Neural cell (in vitro differentiated cells): ENCODE measurements around the gene SAMD4A. TPM values are rescaled to one million over a fixed set of nuclear protein-coding genes. Genes with fewer than 3 reads are reported as not detected.

Experiments used
- H2AFZ ChIP-seq: fragments of 200-600, 300-800 bp; sonication (generic), shearing (Covaris generic); 2 replicates; pipeline ENCODE4 v1.6.0; 2014; ENCODE audit warnings: low read depth, mild to moderate bottlenecking, antibody characterized with exemption, low read length, moderate library complexity
- H3F3A ChIP-seq: fragments of 200-600 bp; shearing (Covaris generic); 2 replicates; pipeline ENCODE4 v1.6.1; 2016; ENCODE audit warnings: mild to moderate bottlenecking, moderate library complexity, mixed read lengths, antibody characterized with exemption, low read length; ENCODE audit not compliant: insufficient read depth, poor library complexity, severe bottlenecking
- H3K27ac ChIP-seq: fragments of 200-600, 300-800 bp; sonication (generic), shearing (Covaris generic); 2 replicates; pipeline ENCODE4 v1.5.1; 2014; ENCODE audit warnings: mild to moderate bottlenecking, low read length, moderate library complexity
- H3K27me3 ChIP-seq: fragments of 300-800, 200-600 bp; sonication (generic), shearing (Covaris generic); 2 replicates; pipeline ENCODE4 v1.6.0; 2014; ENCODE audit warnings: mild to moderate bottlenecking, low read depth, low read length, moderate library complexity; ENCODE audit not compliant: insufficient read depth
- H3K36me3 ChIP-seq: fragments of 300-800, 200-600 bp; sonication (generic), shearing (Covaris generic); 2 replicates; pipeline ENCODE4 v1.5.1; 2014; ENCODE audit warnings: mild to moderate bottlenecking, antibody characterized with exemption, low read length, moderate library complexity; ENCODE audit not compliant: insufficient read depth
- H3K4me2 ChIP-seq: fragments of 300-800, 200-600 bp; sonication (generic), shearing (Covaris generic); 2 replicates; pipeline ENCODE4 v1.6.0; 2014; ENCODE audit warnings: mild to moderate bottlenecking, low read length
- H3K4me3 ChIP-seq: fragments of 300-800, 200-600 bp; sonication (generic), shearing (Covaris generic); 2 replicates; pipeline ENCODE4 v1.5.1; 2014; ENCODE audit warnings: mild to moderate bottlenecking, low read length, moderate library complexity
- H3K79me2 ChIP-seq: fragments of 200-600 bp; shearing (Covaris generic); replicated peaks from 2 replicates; pipeline ENCODE4 v1.6.0; 2014; ENCODE audit warnings: mild to moderate bottlenecking, low read length, moderate library complexity; ENCODE audit not compliant: insufficient read depth
- H3K9ac ChIP-seq: fragments of 300-800, 200-600 bp; sonication (generic), shearing (Covaris generic); 2 replicates; pipeline ENCODE4 v1.6.1; 2016; ENCODE audit warnings: mild to moderate bottlenecking, low read length, mixed read lengths
- H3K9me2 ChIP-seq: fragments of 200-600 bp; shearing (Covaris generic); 2 replicates; pipeline ENCODE4 v1.6.1; 2016; ENCODE audit warnings: mild to moderate bottlenecking, low read length, mixed read lengths; ENCODE audit not compliant: insufficient read depth
- H3K9me3 ChIP-seq: fragments of 200-600, 300-800 bp; sonication (generic), shearing (Covaris generic); 2 replicates; pipeline ENCODE4 v1.6.1; 2016; ENCODE audit warnings: mild to moderate bottlenecking, mixed run types, low read length, moderate library complexity, mixed read lengths
- H4K20me1 ChIP-seq: fragments of 200-600 bp; shearing (Covaris generic); 2 replicates; pipeline ENCODE4 v1.6.1; 2016; ENCODE audit warnings: mild to moderate bottlenecking, mixed run types; ENCODE audit not compliant: insufficient read depth
- EP300 ChIP-seq: fragments of 450-650 bp; conservative IDR thresholded peaks from 2 replicates; pipeline ENCODE4 v1.6.1; 2014; ENCODE audit warnings: antibody characterized with exemption, mild to moderate bottlenecking, moderate library complexity; ENCODE audit not compliant: poor library complexity, severe bottlenecking
- EZH2 ChIP-seq: fragments of 200-600, 300-800 bp; shearing (Covaris generic), sonication (generic); IDR thresholded peaks from 2 replicates; pipeline ENCODE4 v1.6.1; 2014; ENCODE audit warnings: antibody characterized with exemption, low read length, borderline replicate concordance, mild to moderate bottlenecking; ENCODE audit not compliant: insufficient read depth, poor library complexity, severe bottlenecking
- MXI1 ChIP-seq: fragments of 450-650 bp; conservative IDR thresholded peaks from 2 replicates; pipeline ENCODE4 v1.6.1; 2014; ENCODE audit warnings: antibody characterized with exemption, mild to moderate bottlenecking; ENCODE audit not compliant: poor library complexity, severe bottlenecking
- POLR2AphosphoS5 ChIP-seq: IDR thresholded peaks from 2 replicates; pipeline ENCODE4 v1.6.1; 2012
- RAD21 ChIP-seq: fragments of 450-650 bp; conservative IDR thresholded peaks from 2 replicates; pipeline ENCODE4 v1.6.1; 2014; ENCODE audit warnings: antibody characterized with exemption, mild to moderate bottlenecking, moderate library complexity
- SMC3 ChIP-seq: fragments of 450-650 bp; conservative IDR thresholded peaks from 2 replicates; pipeline ENCODE4 v1.6.1; 2014; ENCODE audit warnings: antibody characterized with exemption, mild to moderate bottlenecking, moderate library complexity; ENCODE audit not compliant: poor library complexity
- TAF1 ChIP-seq: IDR thresholded peaks from 2 replicates; pipeline ENCODE4 v1.6.1; 2012; ENCODE audit warnings: low read depth
- polyA plus RNA-seq: library from polyadenylated mRNA; depleted of rRNA; stranded (reverse); fragments of >200 nt; gene quantifications from 2 replicates; pipeline ENCODE4 v1.2.3, GENCODE V29; 2014
- TF ChIP-seq, protein P1 (sequence below): fragments of 450-650 bp; IDR thresholded peaks from 2 replicates; pipeline ENCODE4 v1.5.1; 2014; ENCODE audit warnings: antibody characterized with exemption, mild to moderate bottlenecking, moderate library complexity; ENCODE audit not compliant: poor library complexity, severe bottlenecking
- TF ChIP-seq, protein P2 (sequence below): IDR thresholded peaks from 2 replicates; pipeline ENCODE4 v1.6.1; 2012; ENCODE audit warnings: borderline replicate concordance

SAMD4A gene
- polyA plus RNA-seq, 1 donor from 2014 or later, result 1.0 TPM

GRCh38 chr14:54687750-54688119 lies 120.8 kb downstream of the SAMD4A start:
- Histone ChIP-seq H3K36me3 (no peaks in the 10 kb centered on the region), H3K4me2 (no peak overlapping the region), H3K4me3 (no peak overlapping the region), H3F3A (no peaks in the 10 kb centered on the region), H3K27me3 (no peaks in the 10 kb centered on the region), H3K27ac (no peak overlapping the region), H3K9me2 (no peaks in the 10 kb centered on the region), H3K9ac (no peak overlapping the region), H2AFZ (no peak overlapping the region), H3K9me3 (no peaks in the 10 kb centered on the region), H4K20me1 (no peaks in the 10 kb centered on the region), H3K79me2 (no peaks in the 10 kb centered on the region)
- TF ChIP-seq RAD21, result no peak
- no peak for TF ChIP-seq EZH2
- TF ChIP-seq, protein P1, sequence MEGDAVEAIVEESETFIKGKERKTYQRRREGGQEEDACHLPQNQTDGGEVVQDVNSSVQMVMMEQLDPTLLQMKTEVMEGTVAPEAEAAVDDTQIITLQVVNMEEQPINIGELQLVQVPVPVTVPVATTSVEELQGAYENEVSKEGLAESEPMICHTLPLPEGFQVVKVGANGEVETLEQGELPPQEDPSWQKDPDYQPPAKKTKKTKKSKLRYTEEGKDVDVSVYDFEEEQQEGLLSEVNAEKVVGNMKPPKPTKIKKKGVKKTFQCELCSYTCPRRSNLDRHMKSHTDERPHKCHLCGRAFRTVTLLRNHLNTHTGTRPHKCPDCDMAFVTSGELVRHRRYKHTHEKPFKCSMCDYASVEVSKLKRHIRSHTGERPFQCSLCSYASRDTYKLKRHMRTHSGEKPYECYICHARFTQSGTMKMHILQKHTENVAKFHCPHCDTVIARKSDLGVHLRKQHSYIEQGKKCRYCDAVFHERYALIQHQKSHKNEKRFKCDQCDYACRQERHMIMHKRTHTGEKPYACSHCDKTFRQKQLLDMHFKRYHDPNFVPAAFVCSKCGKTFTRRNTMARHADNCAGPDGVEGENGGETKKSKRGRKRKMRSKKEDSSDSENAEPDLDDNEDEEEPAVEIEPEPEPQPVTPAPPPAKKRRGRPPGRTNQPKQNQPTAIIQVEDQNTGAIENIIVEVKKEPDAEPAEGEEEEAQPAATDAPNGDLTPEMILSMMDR, result no peak
- TF ChIP-seq MXI1, result no peak
- TF ChIP-seq EP300, result no peak
- no peak for TF ChIP-seq TAF1
- no peak for TF ChIP-seq POLR2AphosphoS5
- TF ChIP-seq SMC3, result no peak
- TF ChIP-seq, protein P2, sequence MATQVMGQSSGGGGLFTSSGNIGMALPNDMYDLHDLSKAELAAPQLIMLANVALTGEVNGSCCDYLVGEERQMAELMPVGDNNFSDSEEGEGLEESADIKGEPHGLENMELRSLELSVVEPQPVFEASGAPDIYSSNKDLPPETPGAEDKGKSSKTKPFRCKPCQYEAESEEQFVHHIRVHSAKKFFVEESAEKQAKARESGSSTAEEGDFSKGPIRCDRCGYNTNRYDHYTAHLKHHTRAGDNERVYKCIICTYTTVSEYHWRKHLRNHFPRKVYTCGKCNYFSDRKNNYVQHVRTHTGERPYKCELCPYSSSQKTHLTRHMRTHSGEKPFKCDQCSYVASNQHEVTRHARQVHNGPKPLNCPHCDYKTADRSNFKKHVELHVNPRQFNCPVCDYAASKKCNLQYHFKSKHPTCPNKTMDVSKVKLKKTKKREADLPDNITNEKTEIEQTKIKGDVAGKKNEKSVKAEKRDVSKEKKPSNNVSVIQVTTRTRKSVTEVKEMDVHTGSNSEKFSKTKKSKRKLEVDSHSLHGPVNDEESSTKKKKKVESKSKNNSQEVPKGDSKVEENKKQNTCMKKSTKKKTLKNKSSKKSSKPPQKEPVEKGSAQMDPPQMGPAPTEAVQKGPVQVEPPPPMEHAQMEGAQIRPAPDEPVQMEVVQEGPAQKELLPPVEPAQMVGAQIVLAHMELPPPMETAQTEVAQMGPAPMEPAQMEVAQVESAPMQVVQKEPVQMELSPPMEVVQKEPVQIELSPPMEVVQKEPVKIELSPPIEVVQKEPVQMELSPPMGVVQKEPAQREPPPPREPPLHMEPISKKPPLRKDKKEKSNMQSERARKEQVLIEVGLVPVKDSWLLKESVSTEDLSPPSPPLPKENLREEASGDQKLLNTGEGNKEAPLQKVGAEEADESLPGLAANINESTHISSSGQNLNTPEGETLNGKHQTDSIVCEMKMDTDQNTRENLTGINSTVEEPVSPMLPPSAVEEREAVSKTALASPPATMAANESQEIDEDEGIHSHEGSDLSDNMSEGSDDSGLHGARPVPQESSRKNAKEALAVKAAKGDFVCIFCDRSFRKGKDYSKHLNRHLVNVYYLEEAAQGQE, result no peak

DNA sequence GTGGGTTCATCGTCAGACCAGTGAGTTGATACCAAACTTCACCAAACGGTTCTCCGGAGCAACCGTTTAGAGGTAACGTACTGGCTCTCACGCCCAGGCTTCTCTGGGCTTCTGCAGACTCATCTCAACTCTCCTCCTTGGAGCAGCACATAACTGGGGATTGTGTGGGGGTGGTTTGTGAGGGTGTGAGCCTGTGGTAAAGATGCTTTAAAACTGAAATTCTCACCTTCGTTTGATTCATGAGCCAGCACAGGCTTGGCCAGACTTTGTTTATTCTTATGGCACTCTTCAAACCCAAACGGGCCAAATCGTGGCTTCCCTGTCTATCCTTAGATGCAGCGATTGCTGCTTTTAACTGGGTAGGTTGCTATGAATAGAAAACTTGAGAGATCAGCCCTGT lies 121.3 kb downstream of the SAMD4A start:
- TF ChIP-seq, protein P2, result no peak
- no peak for TF ChIP-seq EP300
- no peak for TF ChIP-seq POLR2AphosphoS5
- no peak for TF ChIP-seq SMC3
- TF ChIP-seq, protein P1, result no peak
- no peak for TF ChIP-seq EZH2
- no peak for TF ChIP-seq RAD21
- TF ChIP-seq TAF1, result no peak
- Histone ChIP-seq H3F3A (no peaks in the 10 kb centered on the region), H4K20me1 (no peaks in the 10 kb centered on the region), H3K9me2 (no peaks in the 10 kb centered on the region), H3K36me3 (no peaks in the 10 kb centered on the region), H3K27ac (no peak overlapping the region), H3K9ac (no peak overlapping the region), H2AFZ (no peak overlapping the region), H3K4me3 (no peak overlapping the region), H3K9me3 (no peaks in the 10 kb centered on the region), H3K4me2 (no peak overlapping the region), H3K79me2 (no peaks in the 10 kb centered on the region), H3K27me3 (no peaks in the 10 kb centered on the region)
